Middle frontal gyrus (tissue), 1 donor: ENCODE results near the gene MAGI2.
"Not testable (repeated sequence)": the region's sequence is repeated elsewhere in the genome, so short reads cannot be mapped to it uniquely, and the experiment has no call there.

Source experiments
- DNase-seq: peaks from one replicate; pipeline ENCODE4 v3.0.0-alpha.2; 2015; ENCODE audit warnings: low spot score; ENCODE audit errors: extremely low spot score

The MAGI2 gene

GRCh38 chr7:78323118-78323517, 1130.3 kb downstream of the MAGI2 start:
- DNase-seq: no peak

GRCh38 chr7:78322231-78322630, 1131.2 kb downstream of the MAGI2 start:
- DNase-seq: not testable (repeated sequence)

DNA sequence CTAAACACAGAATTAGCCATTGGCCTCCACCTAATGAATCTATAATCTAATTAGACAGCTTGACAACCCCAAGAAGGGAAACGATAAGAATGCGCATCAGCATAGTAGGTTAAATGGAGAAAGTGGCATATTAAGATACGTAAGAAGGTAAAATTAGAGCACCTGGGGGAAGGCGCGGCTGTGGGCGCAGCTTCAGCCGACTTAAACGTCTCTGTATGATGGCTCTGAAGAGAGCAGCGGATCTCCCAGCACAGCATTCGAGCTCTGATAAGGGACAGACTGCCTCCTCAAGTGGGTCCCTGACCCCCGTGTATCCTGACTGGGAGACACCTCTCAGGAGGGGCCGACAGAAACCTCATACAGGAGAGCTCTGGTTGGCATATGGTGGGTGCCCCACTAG, 1136.1 kb downstream of the MAGI2 start:
- no peak for DNase-seq

GRCh38 chr7:78316110-78316509, 1137.4 kb downstream of the MAGI2 start:
- no peak for DNase-seq

DNA sequence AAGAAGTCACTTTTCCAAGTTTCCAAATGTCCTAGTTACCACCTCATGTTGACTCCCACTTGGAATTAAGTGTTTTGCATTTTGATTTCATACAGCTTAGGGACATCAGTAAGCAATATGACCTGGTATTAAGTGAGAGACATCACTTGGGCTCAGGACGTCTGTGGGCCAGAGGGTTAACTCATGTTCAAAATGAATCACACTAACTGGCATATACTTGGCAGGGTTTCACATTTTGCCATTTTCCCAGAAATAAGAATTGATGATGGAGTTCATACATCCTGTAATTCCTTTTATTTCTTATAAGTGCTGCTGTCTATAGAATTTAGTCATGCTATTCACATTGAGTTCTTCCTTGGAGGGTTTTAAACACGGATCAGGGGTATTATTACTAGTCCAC, 1138.3 kb downstream of the MAGI2 start:
- DNase-seq: no peak

GRCh38 chr7:78311181-78311580, 1142.3 kb downstream of the MAGI2 start:
- DNase-seq: no peak

DNA sequence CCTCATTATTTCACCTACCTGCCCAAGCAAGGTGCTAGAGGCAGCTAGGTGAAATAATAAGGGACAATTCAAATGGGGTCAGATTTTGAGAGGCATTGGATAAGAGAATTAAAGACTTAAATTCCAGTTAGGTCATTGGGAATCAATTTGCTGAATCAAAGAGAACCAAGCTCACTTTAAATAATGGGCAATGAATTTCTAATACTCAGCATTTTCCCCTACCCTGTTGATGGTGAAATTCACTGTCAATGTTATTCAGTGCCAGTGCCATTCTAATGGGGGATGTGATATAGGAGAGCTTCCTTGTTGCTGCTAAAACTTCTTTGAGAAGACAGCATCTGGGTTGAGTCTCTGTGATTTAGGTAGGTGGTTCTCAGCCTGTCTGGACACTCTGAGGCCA, 1145.6 kb downstream of the MAGI2 start:
- no peak for DNase-seq

- DNase-seq: no peak
Observed at GRCh38 chr7:78306634-78307033, 1146.8 kb downstream of the MAGI2 start.

DNA sequence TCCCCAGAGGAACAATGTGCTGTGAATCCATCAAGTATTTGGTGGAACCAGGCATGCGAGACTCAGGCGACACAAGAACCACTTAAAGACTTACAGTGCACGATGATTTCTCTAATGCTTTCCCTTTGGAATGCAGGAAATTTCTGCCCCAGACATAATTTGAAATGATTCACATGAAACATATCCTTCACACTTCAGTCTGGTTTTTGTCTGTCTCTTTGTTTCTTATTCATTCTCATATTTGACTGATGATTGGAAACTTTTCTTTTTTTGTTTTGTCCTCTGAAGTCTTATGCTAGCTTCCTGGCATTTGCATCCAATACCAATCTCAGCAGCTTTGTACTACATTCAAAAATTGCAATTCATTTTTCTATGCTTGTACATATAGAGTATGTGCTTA, 1152.1 kb downstream of the MAGI2 start:
- no peak for DNase-seq

DNA sequence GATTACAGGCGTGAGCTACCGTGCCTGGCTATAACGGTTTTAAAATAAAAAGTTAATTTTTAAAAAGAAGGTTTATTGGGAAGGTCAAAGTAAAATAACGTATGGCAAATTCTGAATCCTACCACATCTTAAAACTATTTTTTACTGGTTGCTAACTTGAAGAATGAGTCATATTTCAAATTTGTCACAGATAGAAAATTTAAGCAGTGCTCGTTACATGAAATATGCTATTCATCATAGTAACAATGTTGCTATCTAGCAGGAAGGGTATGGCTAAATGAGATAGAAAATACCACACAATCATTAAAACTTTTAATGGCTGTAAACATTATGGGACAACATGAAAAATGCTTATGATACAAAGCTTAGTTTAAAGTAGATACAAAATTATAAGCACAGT, 1154.4 kb downstream of the MAGI2 start:
- no peak for DNase-seq

DNA sequence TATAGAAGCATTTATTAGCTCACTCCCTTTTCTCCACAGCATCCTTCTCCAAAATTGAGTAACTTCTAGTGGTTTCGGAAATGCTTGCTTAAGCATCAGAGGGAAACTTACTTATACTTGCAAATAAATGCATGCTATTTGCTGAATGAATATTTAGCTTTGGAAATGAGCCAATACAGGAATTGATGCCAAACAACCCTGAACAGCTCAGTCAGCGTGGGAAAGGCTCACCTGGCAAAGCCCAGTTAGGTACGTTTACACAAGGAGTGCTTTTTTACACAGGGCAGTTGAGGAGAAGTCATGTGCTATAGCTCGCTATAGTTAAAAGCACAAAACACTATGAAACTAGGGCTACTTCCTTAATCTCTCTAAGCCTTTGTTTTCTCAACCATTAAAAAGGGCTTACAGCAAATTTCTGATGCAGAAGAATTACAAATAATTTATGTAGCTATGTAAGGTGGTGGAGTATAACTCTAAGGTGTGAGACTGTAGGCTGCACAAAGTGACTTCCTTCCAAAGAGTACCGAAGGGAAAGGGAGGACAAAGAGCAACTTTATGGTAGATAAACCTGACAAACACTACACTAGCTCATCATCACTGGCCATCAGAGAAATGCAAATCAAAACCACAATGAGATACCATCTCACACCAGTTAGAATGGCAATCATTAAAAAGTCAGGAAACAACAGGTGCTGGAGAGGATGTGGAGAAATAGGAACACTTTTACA, 1156.7 kb downstream of the MAGI2 start:
- DNase-seq: no peak

DNA sequence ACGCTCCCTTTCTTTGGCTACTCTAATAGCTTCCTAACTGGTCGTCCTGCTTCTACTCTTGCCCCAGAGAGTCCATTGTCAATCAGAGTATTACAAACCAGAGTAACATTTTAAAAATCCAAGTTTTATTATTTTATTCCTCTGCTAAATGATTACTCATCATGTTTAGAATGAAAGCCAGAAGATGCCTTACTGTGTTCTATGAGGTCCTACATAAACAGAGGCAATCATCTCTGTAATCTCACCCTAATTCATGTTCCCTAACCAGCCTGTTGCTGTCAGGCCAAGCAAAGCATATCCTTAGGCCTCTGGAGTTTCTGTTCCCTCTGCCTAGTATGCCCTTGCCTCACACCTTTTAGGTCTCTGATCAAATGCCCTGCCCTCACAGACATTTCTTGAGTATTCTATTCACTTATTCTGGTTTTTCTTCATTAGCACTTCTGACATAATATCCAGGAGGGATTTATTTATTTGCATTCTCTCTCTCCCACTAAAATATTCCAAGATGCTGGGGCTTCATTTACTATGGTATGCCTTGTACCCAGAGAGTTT, 1157.3 kb downstream of the MAGI2 start:
- no peak for DNase-seq

- DNase-seq: not testable (repeated sequence)
Observed at GRCh38 chr7:78289471-78289870, 1164.0 kb downstream of the MAGI2 start.

GRCh38 chr7:78284945-78285344, 1168.5 kb downstream of the MAGI2 start:
- peak; percentile 16 for DNase-seq

DNA sequence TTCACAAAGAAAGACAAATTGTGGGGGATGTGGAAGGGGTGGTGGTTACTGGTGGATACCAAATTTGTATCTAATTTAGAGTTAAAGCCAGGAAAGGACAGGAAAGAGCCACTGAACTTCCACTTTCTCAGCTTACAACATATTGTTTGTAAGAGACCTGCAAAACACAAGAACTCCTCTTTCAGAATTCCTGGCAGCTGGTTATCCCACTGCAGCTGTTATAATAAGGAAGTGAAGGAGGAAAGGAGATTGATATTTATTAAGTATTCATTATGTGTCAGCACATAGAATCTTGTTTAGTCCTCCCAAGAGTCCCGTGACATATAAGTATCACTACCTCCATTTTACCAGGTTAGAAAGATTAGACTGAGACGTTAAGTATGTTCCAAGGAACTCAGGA, 1173.2 kb downstream of the MAGI2 start:
- DNase-seq: no peak

DNA sequence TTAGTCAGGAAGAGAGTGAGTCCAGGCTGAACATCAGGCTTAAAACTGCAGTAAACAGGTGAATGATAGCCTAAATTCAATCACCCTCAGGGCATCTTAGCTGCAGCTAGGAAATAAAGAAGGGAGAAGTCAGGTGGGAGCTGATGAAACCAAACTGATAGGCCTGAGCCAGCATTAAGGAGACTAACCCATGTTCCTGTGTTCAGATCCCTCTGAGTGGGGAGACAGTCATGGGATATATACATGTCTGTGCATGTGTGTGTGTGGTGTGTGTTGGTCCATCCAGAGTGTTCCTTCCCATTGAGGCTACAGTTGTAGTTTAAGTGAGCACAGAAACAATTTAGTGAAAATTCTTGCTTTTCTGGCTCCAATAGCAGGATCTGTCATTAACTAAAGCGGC, 1174.0 kb downstream of the MAGI2 start:
- DNase-seq: no peak

DNA sequence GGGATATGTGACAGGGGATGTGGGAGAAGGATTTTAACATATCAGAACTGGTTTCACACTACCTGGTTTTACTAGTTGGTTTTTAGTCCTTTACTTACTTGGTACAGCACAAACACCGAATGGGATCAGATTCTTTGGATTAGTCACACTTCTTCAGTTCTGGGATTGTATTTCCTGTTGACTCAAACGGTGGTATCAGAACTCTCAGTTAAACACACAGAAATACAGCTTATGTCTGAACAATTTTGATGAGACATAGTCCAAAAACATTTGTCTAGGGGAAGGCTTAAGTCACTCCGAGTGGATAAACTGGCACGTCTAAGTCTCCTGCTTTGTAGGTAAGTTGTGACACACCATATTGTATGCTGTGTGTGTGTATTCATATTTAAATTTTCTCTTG, 1174.4 kb downstream of the MAGI2 start:
- no peak for DNase-seq

DNA sequence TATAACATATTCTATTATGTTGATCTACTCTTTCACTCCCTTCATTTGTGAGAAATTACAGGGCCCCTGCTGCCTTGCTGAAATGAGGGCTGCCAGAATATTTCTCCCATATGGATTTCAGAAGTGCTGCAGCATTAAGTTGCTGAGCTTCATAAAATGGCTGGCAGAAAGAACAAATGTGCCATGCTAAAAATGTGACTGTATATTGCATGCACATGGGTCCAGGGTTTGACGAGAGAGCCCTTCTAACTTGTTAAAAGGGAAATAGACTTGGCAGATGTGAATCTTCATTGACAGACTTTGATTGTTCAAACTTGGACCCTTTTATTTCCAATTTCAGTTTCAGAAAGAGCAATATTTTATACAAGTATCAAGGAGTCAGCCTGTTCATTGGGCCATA, 1186.3 kb downstream of the MAGI2 start:
- no peak for DNase-seq

- DNase-seq: no peak
Observed at GRCh38 chr7:78265486-78265885, 1188.0 kb downstream of the MAGI2 start.

- no peak for DNase-seq
Observed at GRCh38 chr7:78265071-78265470, 1188.4 kb downstream of the MAGI2 start.

DNA sequence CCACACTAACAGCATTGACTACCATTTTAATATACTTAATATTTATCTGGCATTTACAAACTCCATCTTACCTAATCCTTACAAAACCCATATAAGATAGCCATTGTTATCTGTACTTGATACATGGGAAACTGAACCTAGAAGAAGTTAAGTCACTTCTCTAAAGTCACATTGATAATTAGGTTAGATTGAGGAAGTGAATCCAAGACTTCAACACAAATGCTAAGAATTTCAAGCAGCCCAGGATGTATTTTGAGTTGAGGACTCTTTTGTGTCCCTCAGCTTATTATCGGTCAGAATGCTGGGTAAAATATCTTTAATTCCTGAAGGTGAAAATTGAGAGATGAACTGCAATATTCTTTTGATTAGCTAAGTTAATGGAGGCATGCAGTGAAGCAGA, 1189.4 kb downstream of the MAGI2 start:
- DNase-seq: no peak

- DNase-seq: no peak
Observed at GRCh38 chr7:78261739-78262138, 1191.7 kb downstream of the MAGI2 start.

DNA sequence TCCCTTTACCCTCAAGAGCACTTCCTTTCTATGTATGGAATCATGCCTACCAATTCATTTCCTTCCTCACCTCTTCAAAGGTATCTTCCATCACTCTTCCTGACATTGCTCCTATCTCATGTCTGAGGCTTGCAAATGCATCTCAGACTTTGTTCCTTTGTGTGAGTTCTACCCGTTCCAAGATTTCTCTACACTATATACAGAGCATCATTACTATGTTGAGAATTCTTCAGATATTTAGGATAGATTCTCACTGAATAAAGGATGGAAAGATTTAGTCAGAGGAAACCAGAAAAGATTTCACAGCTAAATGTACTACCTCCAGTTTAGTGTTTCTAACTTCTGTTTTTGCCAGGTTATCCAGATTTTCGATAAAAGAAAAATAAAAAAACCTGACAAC, 1192.2 kb downstream of the MAGI2 start:
- no peak for DNase-seq
